ENCODE data around the gene BMPR1A. TPM values are rescaled to one million over a fixed set of nuclear protein-coding genes. Genes with fewer than 3 reads are reported as not detected.

BMPR1A gene
- polyA plus RNA-seq, 1 experiment, result 21.4 TPM

GRCh38 chr10:86958901-86959736 lies 202.7 kb downstream of the BMPR1A start:
- TF ChIP-seq CTCF (IDR thresholded peaks at IDR 0.05; ENCODE audit: insufficient read depth, low read depth, low read length), result no peak
- ChIA-PET POLR2A (interaction anchor here (1.7 kb wide), 1 partner anchor 10 kb away, joined by 4 read pairs; no protein-coding TSS in a partner anchor), CTCF (interaction anchor here (0.9 to 19.2 kb wide), 7 partner anchors 9 to 270 kb away, joined by 3 to 346 read pairs (median 7); partner anchors contain the start of gene ADIRF)
- no peak for DNase-seq (ENCODE audit: low read depth)
- no peak overlapping the region for H3K4me3 ChIP-seq (ENCODE audit: low read depth, low read length)
- H3K27me3 ChIP-seq (ENCODE audit: control insufficient read depth, insufficient read depth, low read length), result no peaks in the 10 kb centered on the region
- H3K36me3 ChIP-seq (ENCODE audit: control insufficient read depth, insufficient read depth, low read length), result no peaks in the 10 kb centered on the region

- Histone ChIP-seq H3K27me3 (ENCODE audit: control insufficient read depth, insufficient read depth, low read length) (no peaks in the 10 kb centered on the region), H3K36me3 (ENCODE audit: control insufficient read depth, insufficient read depth, low read length) (no peaks in the 10 kb centered on the region), H3K4me3 (ENCODE audit: low read depth, low read length) (no peak overlapping the region)
- ChIA-PET POLR2A (interaction anchor here (1.7 kb wide), 1 partner anchor 10 kb away, joined by 4 read pairs; no protein-coding TSS in a partner anchor), CTCF (interaction anchor here (1.2 to 19.2 kb wide), 5 partner anchors 9 to 271 kb away, joined by 5 to 346 read pairs (median 7); partner anchors contain the start of gene ADIRF)
- TF ChIP-seq CTCF (IDR thresholded peaks at IDR 0.05; ENCODE audit: insufficient read depth, low read depth, low read length), result no peak
- DNase-seq (ENCODE audit: low read depth), result no peak
These were observed 203.3 kb downstream of the BMPR1A start for GRCh38 chr10:86959737-86960002.

GRCh38 chr10:86960003-86960862 lies 203.8 kb downstream of the BMPR1A start:
- Histone ChIP-seq H3K27me3 (ENCODE audit: control insufficient read depth, insufficient read depth, low read length) (no peaks in the 10 kb centered on the region), H3K36me3 (ENCODE audit: control insufficient read depth, insufficient read depth, low read length) (no peaks in the 10 kb centered on the region), H3K4me3 (ENCODE audit: low read depth, low read length) (no peak overlapping the region)
- no peak for DNase-seq (ENCODE audit: low read depth)
- ChIA-PET CTCF (interaction anchor here (0.5 to 19.2 kb wide), 14 partner anchors 8 to 286 kb away, joined by 3 to 346 read pairs (median 4); no protein-coding TSS in a partner anchor), POLR2A (no interaction called here)
- peak; percentile 96 for TF ChIP-seq CTCF (IDR thresholded peaks at IDR 0.05; ENCODE audit: insufficient read depth, low read depth, low read length)

GRCh38 chr10:86960863-86961434 lies 204.5 kb downstream of the BMPR1A start:
- no peak for DNase-seq (ENCODE audit: low read depth)
- CTCF ChIA-PET, result interaction anchor here (0.5 to 19.2 kb wide), 13 partner anchors 9 to 287 kb away, joined by 3 to 346 read pairs (median 4); no protein-coding TSS in a partner anchor
- Histone ChIP-seq H3K27me3 (ENCODE audit: control insufficient read depth, insufficient read depth, low read length) (no peaks in the 10 kb centered on the region), H3K36me3 (ENCODE audit: control insufficient read depth, insufficient read depth, low read length) (no peaks in the 10 kb centered on the region), H3K4me3 (ENCODE audit: low read depth, low read length) (no peak overlapping the region)
- TF ChIP-seq CTCF (IDR thresholded peaks at IDR 0.05; ENCODE audit: insufficient read depth, low read depth, low read length), result no peak
- POLR2A ChIA-PET, result no interaction called here
